Tibial nerve (tissue), 4 donors: Measurements from ENCODE around the gene PGLYRP4.

Source experiments
- CTCF ChIP-seq, 5 experiments: fragments of 200-600 bp in 3 of 5; fragments of 450-650 bp in 2 of 5; sonication (generic) in 3 of 5; IDR thresholded peaks; one replicate each; pipeline ENCODE4 v1.5.1; 2016 to 2019; ENCODE audit warnings: antibody characterized with exemption in 5 of 5, mild to moderate bottlenecking in 3 of 5, moderate library complexity in 2 of 5
- EP300 ChIP-seq, 2 donors: sonication (generic); formaldehyde crosslinking; IDR thresholded peaks; one replicate each; pipeline ENCODE4 v1.6.1; 2017; ENCODE audit warnings: antibody characterized with exemption in 2 of 2, mild to moderate bottlenecking in 1 of 2
- POLR2A ChIP-seq, 2 donors: fragments of 450-650 bp; IDR thresholded peaks; one replicate each; pipeline ENCODE4 v1.6.1; 2017; ENCODE audit warnings: antibody characterized with exemption in 2 of 2, mild to moderate bottlenecking in 2 of 2, moderate library complexity in 2 of 2

GRCh38 chr1:153346077-153346723 is 2.4 kb downstream of the PGLYRP4 start:
- TF ChIP-seq CTCF (IDR thresholded peaks at IDR 0.05) (no peak), POLR2A (IDR thresholded peaks at IDR 0.05) (no peak), EP300 (IDR thresholded peaks at IDR 0.05) (no peak)
